HEK293T (cell line): ENCODE results near the gene L3HYPDH.

ENCODE experiments used
- CTCF ChIA-PET: fragments of 350-600 bp; formaldehyde crosslinking; extraction: SDS; loops from one replicate; lab custom pipeline; 2021; ENCODE audit warnings: antibody characterized with exemption, inconsistent platforms; lab: Yijun Ruan, JAX
- POLR2A ChIA-PET: fragments of 350-600 bp; formaldehyde crosslinking; extraction: SDS; loops from one replicate; lab custom pipeline; 2020; ENCODE audit warnings: antibody characterized with exemption, inconsistent platforms; lab: Yijun Ruan, JAX
- DNase-seq: peaks from one replicate; pipeline ENCODE4 v3.0.0; 2012; ENCODE audit warnings: mixed read lengths; ENCODE audit errors: extremely low spot score
- ARNT ChIP-seq: fragments of 450-650 bp; IDR thresholded peaks from 2 replicates; pipeline ENCODE4 v1.6.1; 2017; ENCODE audit warnings: mild to moderate bottlenecking
- BHLHE40 ChIP-seq: fragments of 450-650 bp; IDR thresholded peaks from 2 replicates; pipeline ENCODE4 v1.6.1; 2016; ENCODE audit warnings: mild to moderate bottlenecking, moderate library complexity, borderline replicate concordance
- CTBP1 ChIP-seq: fragments of 450-650 bp; IDR thresholded peaks from 2 replicates; pipeline ENCODE4 v1.6.1; 2016; ENCODE audit warnings: borderline replicate concordance
- ELF4 ChIP-seq: fragments of 450-650 bp; IDR thresholded peaks from 2 replicates; pipeline ENCODE4 v1.6.1; 2017; ENCODE audit warnings: antibody characterized with exemption
- FOXA1 ChIP-seq: fragments of 450-650 bp; IDR thresholded peaks from 2 replicates; pipeline ENCODE4 v1.6.1; 2016; ENCODE audit warnings: mild to moderate bottlenecking
- FOXK2 ChIP-seq: fragments of 450-650 bp; IDR thresholded peaks from 2 replicates; pipeline ENCODE4 v1.6.1; 2016; ENCODE audit warnings: mild to moderate bottlenecking
- FOXM1 ChIP-seq: fragments of 450-650 bp; IDR thresholded peaks from 2 replicates; pipeline ENCODE4 v1.6.1; 2017; ENCODE audit warnings: mild to moderate bottlenecking, borderline replicate concordance
- HDGF ChIP-seq: fragments of 450-650 bp; IDR thresholded peaks from 2 replicates; pipeline ENCODE4 v1.6.1; 2017; ENCODE audit warnings: antibody characterized with exemption, borderline replicate concordance
- L3MBTL2 ChIP-seq: fragments of 450-650 bp; conservative IDR thresholded peaks from 2 replicates; pipeline ENCODE4 v1.6.1; 2016; ENCODE audit warnings: mild to moderate bottlenecking
- LEF1 ChIP-seq: fragments of 450-650 bp; IDR thresholded peaks from 2 replicates; pipeline ENCODE4 v1.6.1; 2017; ENCODE audit warnings: mild to moderate bottlenecking, borderline replicate concordance
- NFRKB ChIP-seq: fragments of 450-650 bp; IDR thresholded peaks from 2 replicates; pipeline ENCODE4 v1.6.1; 2016; ENCODE audit warnings: mild to moderate bottlenecking, moderate library complexity
- SP1 ChIP-seq: fragments of 450-650 bp; IDR thresholded peaks from 2 replicates; pipeline ENCODE4 v1.6.1; 2017
- SUZ12 ChIP-seq: fragments of 450-650 bp; IDR thresholded peaks from 2 replicates; pipeline ENCODE4 v1.6.1; 2016; ENCODE audit warnings: mild to moderate bottlenecking
- TARDBP ChIP-seq: fragments of 450-650 bp; IDR thresholded peaks from 2 replicates; pipeline ENCODE4 v1.6.1; 2016
- ZNF384 ChIP-seq: fragments of 450-650 bp; IDR thresholded peaks from 2 replicates; pipeline ENCODE4 v1.6.1; 2016
- TF ChIP-seq, protein P1 (sequence below): fragments of 450-650 bp; IDR thresholded peaks from 2 replicates; pipeline ENCODE4 v1.6.1; 2016

Gene L3HYPDH

DNA sequence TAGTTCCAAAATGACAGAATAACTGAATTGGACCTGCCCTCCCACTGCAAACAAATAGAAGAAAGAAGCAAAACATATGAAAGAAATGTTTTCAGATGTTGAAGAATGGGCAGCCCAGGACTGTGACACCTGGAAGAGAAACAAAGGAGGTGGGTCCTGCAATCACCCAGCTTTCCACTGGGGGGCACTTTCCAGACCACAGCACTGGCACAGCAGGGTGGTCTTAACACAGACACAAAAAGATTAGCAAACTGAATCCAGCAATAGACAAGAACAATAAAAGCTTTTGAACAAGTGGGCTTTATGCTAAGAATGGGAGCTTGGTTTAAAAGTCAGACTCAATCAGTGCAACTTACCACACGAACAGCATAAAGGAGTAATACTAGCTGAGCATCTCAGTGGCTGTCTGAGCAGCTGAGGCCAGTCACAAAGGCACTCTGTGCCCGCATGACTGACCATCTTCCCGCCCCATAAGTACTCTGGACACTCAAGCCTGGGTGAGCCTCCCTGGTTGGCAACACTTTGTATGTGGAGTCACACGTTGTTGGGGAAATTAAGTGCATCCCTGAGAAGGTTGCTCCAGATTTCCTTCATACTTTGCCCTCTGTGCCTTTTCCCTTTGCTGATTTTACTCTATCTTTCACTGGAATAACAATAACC is 27.8 kb upstream of the L3HYPDH start:
- CTCF ChIA-PET, result interaction anchor here (0.6 to 2.6 kb wide), 14 partner anchors 9 to 1040 kb away, joined by 3 to 23 read pairs (median 4); partner anchors contain the start of gene CCDC175
- peak; percentile 68 for DNase-seq
- POLR2A ChIA-PET, result no interaction called here
- TF ChIP-seq FOXK2, result no peak
- no peak for TF ChIP-seq ZNF384
- no peak for TF ChIP-seq HDGF
- no peak for TF ChIP-seq L3MBTL2
- no peak for TF ChIP-seq BHLHE40

DNA sequence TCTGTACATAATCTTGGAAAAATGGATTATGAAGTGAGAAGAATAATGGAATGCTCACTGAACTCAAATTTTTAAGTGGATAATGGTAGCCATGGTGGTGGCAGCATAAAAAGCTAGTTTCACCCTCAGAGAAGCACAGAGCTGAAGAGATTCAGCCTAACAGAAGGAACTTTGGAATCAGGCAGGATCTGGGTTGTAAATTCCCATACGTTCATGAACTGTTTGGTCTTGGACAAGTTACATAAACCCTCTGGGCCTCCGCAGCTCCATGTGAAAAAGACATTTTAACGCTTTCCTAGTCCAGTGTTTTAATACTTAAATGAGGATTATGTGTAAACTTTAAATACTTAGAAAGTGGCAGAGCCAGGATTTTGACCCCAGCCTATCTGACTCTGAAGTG is 26.8 kb upstream of the L3HYPDH start:
- no peak for DNase-seq
- ChIA-PET POLR2A (no interaction called here), CTCF (interaction anchor here (2.6 kb wide), 1 partner anchor 66 kb away, joined by 23 read pairs; the partner anchor contains the start of gene CCDC175)
- TF ChIP-seq HDGF (no peak), LEF1 (no peak), ARNT (no peak), SP1 (no peak), CTBP1 (no peak), FOXM1 (no peak), FOXA1 (no peak), L3MBTL2 (no peak), TARDBP (no peak), BHLHE40 (no peak), ZNF384 (no peak)
- TF ChIP-seq, protein P1, sequence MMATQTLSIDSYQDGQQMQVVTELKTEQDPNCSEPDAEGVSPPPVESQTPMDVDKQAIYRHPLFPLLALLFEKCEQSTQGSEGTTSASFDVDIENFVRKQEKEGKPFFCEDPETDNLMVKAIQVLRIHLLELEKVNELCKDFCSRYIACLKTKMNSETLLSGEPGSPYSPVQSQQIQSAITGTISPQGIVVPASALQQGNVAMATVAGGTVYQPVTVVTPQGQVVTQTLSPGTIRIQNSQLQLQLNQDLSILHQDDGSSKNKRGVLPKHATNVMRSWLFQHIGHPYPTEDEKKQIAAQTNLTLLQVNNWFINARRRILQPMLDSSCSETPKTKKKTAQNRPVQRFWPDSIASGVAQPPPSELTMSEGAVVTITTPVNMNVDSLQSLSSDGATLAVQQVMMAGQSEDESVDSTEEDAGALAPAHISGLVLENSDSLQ, result no peak

DNA sequence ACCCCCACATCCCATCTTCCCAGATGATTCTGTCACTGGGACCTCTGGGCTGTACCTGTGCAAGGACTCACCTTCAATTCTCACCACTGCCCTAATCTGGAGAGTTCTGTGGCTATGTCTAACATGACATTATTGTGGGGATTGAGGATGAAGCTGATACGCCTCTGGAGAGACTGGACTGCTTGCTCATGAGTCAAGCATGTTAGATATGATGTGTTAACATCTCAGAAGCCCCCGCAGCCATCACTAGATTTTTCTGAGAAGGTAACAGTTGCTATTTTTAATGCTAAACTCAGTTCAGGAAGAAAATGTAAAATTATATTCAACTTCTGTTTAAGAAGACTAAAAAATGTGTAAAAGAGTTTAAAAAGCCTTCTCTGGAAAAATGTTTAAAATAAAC is 25.8 kb upstream of the L3HYPDH start:
- DNase-seq, result no peak
- POLR2A ChIA-PET, result no interaction called here
- CTCF ChIA-PET, result interaction anchor here (1.9 kb wide), 1 partner anchor 67 kb away, joined by 8 read pairs; the partner anchor contains the start of gene CCDC175
- no peak for TF ChIP-seq L3MBTL2
- TF ChIP-seq, protein P1, result no peak
- no peak for TF ChIP-seq HDGF
- TF ChIP-seq FOXM1, result no peak
- TF ChIP-seq ZNF384, result no peak
- no peak for TF ChIP-seq BHLHE40

DNA sequence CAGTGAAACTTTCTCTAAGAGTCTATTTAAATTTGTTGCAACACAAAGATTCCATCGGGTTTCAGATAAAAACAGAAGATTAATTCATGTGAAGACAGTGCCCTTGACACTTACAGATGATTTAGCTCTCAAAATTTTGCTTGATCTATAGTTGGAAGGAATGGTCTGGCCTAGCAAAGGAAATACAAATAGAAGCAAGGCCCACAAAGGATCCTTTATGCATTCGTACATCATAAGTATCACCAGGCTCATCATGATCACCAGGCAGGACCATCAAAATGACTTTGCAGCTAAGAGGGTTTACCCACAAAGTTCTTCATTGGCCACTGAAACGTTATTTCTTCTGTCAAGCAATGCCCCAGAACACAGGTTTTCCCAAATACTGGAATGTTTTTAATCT is 24.9 kb upstream of the L3HYPDH start:
- TF ChIP-seq L3MBTL2 (no peak), TARDBP (no peak), ARNT (no peak), FOXK2 (no peak), BHLHE40 (no peak), SP1 (no peak), SUZ12 (no peak), ZNF384 (no peak), LEF1 (no peak), NFRKB (no peak), FOXM1 (no peak), FOXA1 (no peak), ELF4 (no peak)
- DNase-seq, result no peak
- POLR2A ChIA-PET, result no interaction called here
- CTCF ChIA-PET, result interaction anchor here (1.9 kb wide), 1 partner anchor 68 kb away, joined by 8 read pairs; the partner anchor contains the start of gene CCDC175

DNA sequence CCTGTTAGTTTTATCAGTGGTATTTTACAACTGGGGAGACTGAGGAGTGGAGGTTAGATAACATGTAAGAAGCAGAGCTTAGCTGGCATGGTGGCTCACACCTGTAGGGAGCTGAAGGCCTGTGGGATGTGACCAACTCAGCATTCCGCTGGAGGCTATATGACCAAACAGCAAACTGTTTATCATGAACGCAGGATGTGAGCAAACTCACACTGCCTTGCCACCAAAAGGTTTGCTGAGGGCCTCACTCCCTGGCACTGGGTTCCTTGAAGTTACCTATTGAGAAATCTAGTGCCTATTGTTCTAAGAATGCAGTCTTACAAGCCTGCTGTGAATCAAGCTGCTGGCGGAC is 23.5 kb upstream of the L3HYPDH start:
- TF ChIP-seq L3MBTL2 (no peak), HDGF (no peak), FOXK2 (no peak)
- no peak for DNase-seq
- ChIA-PET POLR2A (interaction anchor here (1.0 to 1.1 kb wide), 2 partner anchors 23 to 69 kb away, joined by 4 read pairs; partner anchors contain the start of genes CCDC175, JKAMP and L3HYPDH), CTCF (interaction anchor here (0.5 to 2.1 kb wide), 13 partner anchors 33 to 712 kb away, joined by 3 to 56 read pairs (median 6); partner anchors contain the start of genes CCDC175 and DHRS7)

DNA sequence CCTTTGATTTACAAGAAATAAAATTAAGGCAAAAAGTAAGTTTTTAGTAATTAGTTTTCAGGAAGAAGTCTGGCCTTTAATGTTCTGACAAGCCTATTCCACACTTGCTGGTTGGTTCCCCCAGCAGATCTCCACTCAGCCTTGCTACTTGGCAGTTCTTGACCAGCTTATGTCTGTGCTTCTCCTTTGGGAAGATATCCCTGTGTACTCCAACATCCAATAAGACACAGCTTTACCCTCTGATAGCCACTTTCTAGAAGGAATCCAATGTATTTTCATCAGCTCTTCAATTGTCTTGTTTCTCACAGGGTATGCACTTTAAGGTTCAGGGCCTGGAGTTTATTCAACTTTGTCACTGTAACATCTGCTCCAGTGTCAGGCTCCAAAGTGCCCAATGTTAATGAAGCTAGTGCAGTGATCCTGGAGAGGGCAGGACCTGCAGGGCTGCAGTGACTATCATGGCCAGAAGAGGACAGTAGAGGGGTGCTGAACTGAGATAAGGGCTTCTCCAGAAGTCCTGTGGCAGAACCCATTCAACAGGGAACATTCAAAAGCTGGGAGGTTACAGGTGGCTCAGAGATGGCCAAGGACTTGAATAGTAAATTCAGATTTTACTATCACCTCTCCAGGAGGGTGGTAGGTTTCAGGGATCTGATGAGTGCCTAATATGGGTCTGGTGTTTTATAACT is 23.0 kb upstream of the L3HYPDH start:
- ChIA-PET POLR2A (interaction anchor here (1.0 to 1.1 kb wide), 2 partner anchors 23 to 70 kb away, joined by 4 read pairs; partner anchors contain the start of genes CCDC175, JKAMP and L3HYPDH), CTCF (interaction anchor here (0.5 to 2.1 kb wide), 14 partner anchors 24 to 713 kb away, joined by 3 to 56 read pairs (median 4); partner anchors contain the start of genes CCDC175 and DHRS7)
- no peak for TF ChIP-seq BHLHE40
- TF ChIP-seq HDGF, result no peak
- no peak for TF ChIP-seq SP1
- TF ChIP-seq TARDBP, result no peak
- no peak for TF ChIP-seq NFRKB
- DNase-seq, result peak; percentile 74

DNA sequence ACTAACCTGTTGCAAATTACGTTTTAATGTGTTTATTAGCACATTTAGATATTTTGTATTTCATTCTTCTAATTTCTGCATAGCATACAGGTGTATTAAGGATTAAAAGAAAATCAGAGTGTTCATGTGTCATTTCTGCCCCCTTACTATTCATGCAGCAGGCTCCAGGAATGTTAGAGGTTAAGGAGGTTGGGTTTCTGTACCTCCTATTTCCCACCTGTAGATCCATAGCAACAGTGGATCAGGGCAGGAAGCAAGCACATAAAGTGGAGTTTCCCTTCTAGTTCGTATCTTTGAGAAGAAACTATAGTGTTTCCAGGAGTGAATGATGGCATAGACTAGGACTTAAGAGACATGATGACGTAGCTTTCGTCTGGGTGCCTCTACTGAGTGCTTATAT is 19.0 kb upstream of the L3HYPDH start:
- TF ChIP-seq TARDBP (no peak), HDGF (no peak), FOXA1 (no peak), SUZ12 (no peak), ELF4 (no peak)
- CTCF ChIA-PET, result interaction anchor here (2.1 kb wide), 1 partner anchor 73 kb away, joined by 9 read pairs; the partner anchor contains the start of gene CCDC175
- POLR2A ChIA-PET, result interaction anchor here (1.7 kb wide), 1 partner anchor 19 kb away, joined by 7 read pairs; the partner anchor contains the start of genes JKAMP and L3HYPDH
- DNase-seq, result no peak
